HG03025 (cell line): ENCODE data around the gene ROBO1.

Experiments used
- ATAC-seq: cut with Tn5 transposase; IDR thresholded peaks from one replicate; pipeline ENCODE4 v1.9.1; 2021; ENCODE audit warnings: mild to moderate bottlenecking, moderate library complexity; ENCODE audit not compliant: unreplicated experiment, low FRiP score

ROBO1 gene

DNA sequence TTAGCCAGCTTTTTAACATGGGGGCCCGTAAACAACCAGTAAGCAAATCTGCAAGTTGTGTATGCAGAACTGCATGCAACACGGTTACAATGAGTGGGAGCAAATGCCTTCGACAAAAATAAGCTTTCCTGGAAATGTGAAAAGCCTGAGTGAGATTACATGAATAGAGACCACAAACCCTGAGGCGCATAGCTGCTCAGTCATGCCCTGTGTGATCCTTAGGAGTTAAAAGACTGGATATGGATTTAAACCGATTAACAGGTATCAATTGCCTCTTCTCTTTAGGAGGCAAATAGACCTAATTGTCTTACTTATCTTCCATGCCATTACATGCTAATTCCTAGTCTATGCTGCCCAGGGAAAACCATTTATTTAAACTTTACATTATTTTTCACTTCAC is 810.3 kb downstream of the ROBO1 start:
- ATAC-seq: no peak

DNA sequence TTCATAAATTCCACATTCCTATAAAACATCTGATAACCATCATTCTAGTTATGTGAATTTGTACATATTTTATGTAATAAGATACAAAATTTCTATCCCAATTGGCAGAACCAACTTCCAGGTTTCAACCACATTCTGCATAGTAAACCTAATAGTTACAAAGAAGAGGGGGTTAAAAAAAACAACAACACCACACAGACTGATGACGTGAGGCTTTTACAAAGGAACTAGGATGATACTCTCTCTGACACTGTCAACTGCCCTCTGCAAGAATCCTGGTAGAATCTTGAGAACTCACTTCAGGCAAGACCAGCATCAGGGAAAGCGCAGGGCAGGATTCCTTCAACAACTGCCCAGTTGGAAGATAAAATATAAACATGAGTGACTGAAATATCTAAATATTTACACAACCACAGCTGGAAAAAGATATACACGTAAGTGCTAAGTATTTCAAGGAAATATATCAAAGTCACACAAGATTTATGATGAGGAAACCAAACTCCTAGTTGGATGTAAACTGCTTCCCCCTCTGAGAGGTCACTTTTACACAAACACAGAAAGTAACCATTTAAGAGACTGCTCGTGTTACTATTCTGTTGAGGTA is 816.4 kb downstream of the ROBO1 start:
- ATAC-seq: no peak

DNA sequence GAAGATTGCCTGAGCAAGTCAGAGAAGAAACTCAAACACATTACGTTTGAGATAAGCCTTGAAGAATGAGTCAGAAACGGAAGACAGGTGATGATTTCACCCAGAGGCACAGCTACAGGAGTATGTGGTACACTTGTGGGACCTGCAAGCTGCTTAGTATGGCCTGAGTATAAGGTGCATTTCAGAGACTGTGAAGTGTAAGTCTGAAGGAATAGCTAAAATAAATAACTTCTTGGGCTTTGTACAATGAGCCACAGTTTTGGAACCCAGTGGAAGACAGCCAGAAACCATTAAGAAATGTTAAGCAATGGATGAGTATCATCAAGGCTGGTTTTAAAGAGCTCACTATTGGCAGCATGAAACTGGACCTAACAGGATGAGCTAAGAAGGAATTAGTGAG is 826.2 kb downstream of the ROBO1 start:
- no peak for ATAC-seq

DNA sequence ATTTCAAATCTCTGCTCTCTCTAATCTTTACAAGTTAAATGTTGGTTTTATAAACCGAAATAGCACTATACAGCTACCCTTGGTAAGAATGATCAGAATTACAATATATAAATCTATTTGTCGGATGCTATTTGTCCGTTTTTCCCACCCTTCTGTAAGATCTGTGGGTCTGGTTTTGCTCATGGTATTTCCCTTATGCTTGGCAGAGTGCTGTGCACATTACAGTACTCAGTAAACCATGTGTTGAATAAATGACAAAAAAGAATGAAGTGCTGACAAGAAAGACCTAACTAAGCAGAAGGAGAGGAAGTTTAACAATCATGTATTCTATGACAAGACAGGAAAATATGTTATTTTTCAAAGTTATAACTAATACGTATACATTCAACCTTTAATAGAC is 827.2 kb downstream of the ROBO1 start:
- ATAC-seq: no peak

DNA sequence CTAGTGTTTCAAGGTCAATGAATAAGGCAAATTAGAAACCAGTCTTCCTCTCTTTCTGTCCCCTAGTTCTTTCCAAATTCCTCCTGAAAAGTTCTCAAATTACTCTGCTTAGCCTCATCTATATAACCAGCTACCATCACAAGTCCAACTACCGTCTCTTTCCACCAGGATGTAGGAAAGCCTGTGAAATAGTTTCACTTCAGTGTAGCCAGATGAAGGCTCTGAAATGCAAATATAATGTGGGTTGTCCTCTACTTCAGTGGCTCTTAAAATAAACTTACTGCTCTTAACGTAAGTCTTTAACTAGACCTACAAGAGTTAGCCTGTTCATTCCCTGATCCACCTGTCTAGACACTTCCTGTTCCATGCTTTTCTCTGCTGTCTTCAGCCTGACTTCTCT is 827.7 kb downstream of the ROBO1 start:
- ATAC-seq: no peak

DNA sequence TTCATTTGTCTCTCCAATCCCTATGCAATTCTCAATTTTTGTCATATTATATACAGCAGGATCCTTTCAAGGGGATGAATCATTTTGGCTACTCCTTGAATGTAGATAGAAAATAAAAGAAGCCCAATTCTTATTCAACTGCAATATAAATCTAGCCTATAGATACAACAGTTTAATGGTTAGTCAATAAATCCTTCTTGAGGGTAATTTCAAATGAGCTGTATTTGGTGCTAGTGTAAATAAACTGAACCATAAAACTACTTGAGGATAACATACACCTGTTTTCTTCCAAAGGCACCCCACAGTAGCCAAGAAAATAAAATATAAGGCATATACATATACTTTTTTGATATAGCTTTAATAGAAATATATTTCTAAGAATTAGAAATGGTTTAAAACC is 830.3 kb downstream of the ROBO1 start:
- no peak for ATAC-seq

DNA sequence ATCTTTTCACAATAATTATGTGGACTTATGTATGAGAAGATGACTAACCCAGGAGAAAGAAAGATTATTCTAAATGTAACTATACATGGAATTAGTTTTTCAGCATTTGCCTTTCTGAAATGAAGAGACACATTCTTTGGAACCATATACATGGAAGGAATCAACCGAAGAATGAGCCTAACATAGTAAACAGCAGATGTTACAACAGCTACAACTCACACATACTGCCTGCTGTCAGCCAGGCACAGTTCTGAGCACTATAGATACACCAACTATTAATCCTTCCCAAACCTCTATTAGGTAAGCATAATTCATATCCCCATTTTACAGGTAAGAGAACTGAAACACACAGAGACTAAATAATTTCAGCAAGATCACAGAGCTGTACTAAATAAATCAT is 840.0 kb downstream of the ROBO1 start:
- ATAC-seq: no peak

DNA sequence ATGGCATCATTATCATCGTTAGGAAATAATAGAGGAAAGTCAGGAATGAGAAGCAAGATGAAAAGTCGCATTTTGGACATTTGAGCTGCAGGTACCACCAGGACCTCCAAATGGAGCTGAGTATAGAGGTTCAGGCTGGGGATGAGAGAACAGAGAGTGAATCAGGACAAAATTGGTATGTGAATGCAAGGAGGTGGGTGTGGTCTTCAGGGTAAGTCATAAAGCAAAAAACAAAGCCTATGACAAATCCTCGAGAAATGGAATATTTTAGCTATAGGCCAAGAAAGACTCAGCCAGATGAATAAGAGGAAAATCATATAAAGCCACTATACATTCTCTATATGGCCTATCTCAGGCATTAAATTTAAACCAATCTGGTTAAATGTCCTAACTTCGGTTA is 841.3 kb downstream of the ROBO1 start:
- no peak for ATAC-seq

DNA sequence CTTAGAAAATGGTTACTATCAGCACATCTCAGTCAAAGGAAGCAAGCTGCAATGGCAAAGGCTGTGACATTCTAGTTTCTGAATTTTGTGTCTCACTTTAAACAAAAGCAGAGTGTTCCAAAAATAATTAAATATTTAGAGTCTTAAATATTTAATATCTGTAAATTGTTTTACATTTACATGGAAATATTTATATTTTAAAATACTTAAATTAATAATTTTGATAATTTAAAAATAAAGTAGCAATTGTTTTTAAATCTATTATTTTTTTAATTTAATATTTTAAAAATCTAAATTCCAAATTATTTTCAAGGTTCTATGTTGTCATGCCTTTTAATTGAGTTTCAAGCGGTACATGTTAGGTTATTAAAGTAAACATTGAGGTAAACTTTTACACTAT is 843.1 kb downstream of the ROBO1 start:
- ATAC-seq: no peak

DNA sequence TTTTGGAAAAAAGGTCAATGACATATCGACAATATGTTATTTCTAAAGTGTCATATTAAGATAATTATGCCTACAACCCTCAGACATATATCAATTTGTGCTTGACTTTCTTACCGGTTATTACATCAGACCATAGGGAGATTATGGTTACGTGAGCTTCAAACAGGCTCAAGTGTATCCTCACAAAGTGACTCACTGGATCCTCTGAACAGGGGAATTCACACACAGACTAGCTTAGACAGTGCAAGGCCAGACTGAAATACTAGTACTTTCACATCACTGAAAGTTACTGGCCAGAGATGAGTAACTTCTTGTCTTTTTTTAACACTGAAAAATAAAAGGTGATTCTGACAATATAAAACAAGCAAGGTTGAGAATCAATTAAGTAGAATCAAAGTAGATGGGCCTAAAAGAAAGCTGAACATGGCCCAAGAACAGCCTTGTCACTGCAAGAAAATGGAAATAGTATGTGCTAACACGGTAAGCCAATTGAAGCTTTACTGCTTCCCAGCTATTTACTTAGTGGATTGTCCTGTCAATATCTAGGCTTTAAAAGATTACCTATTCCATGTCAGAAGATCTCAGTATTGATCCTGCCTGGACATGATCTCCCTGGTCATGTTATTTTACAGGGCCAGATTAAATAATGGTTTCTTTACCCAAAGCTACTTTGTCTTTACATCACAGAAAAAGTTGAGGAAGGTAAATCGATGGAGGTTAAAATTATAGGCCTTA is 848.6 kb downstream of the ROBO1 start:
- ATAC-seq: no peak

DNA sequence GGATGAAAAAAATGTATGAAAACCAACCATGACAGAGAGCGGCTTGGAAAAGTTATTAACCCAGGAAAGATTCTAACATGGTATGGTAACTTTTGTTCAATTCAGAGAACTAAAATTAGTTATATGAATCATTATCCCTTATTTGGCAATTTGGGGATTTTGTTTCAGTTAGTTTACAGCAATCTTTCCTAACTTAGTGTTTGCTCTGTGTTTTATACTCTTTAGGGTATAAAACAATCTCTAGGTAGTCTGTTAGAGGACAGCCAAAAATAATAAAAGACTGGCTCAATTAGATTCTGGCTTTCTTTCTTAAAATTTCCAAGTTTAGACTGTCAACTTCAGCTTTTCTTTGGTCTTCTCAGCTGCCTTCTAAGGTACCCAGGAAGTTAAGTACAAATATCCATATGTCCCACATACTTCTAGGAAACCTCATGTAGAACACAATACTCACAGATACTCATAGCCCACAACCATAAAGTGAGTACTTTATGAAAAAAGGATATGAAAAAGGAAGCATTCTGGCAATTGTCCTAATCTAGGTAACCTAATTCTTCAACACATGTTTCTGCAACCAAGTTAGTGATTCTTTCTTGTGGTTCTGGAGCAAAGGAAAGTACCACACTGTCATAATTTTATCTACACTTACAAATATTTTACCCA is 849.3 kb downstream of the ROBO1 start:
- ATAC-seq: no peak

DNA sequence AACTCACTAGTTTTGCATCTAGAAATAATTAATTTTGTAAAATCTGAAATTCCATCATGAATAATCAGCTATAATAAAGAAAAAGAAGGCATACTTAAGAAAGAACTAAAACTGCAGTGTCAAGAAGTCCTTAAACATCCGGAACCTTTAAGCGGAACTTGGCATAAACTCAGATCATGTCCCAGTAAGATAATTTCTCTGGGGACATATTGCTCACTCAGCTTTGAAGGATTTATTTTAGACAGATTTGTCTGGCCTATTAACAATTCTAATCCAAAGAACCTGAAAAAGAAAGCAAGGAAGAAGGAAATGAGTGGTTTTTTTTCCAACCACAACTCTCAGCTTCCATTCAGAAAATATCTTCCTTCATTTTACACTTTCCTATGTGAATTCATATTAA is 850.3 kb downstream of the ROBO1 start:
- no peak for ATAC-seq

DNA sequence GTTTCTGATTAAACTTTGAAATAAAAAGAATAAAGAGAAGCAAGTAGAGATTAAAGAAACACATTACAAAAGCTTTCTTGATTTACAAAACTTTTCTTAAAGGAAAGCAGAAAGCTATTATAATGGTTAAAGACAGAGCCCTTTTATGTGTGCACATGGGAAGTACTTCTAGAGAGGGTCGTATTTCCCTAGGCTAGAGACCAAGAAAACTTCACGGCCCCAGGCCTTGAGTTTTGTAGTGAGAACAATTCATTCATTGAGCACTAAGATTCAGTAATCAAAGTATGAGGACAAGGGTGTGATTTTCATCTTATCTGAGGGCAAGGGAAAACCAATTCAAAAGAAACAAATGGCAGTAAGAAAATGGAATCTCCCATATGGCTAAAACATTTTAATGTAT is 854.1 kb downstream of the ROBO1 start:
- ATAC-seq: no peak

DNA sequence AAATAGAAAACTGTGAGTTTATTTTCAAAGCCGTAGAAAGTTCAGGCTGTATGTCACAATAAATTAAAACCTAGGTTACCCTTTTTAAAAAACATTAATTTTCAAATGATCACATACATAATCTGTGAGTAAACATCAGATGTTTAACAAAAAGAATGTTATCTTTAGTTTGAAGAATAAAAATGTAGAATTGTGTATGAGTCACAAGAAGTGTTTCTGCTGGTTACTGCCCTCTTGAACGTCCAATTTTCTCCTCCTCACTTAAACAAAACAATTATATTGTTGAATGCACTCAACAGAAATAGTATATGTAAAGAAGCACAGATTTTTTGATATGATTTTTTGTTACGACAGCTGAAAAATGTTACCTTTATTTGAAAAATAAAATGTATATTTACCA is 855.1 kb downstream of the ROBO1 start:
- no peak for ATAC-seq

DNA sequence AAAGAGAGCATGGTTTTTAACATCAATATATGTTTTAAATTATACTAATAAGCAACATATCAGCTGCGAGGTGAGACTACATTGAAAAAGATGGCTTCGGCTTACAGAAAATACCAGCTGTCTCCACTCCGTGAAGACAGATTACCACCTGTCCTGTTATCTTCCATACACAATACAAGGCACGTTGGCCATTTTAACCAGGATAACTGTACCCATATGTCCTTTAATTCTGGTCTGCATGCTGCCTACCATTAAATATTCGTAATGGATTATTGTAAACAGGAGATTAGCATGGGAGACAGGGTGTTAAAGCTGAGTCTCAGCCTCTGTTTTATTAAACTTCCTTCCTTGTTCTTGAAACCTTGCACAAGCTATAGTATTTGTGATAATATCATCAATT is 855.5 kb downstream of the ROBO1 start:
- ATAC-seq: no peak

DNA sequence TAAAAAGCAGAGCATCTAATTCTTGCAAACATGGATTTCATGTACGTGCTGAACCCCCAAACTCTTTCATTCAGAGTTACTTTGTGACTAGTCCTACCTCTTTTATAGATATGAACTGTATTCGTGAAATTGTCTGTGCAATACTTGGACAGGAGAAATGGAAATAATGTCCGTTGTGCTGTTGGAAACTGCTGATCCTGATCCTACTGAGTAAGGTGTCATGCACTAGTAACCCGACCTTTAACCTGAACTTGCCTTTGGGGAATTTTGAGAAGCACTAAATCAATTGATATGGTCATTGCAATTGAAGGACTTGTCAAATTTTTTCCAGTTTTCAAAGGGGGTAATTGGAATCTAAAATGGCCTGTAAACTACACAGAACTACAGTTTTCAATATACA is 856.4 kb downstream of the ROBO1 start:
- ATAC-seq: no peak

DNA sequence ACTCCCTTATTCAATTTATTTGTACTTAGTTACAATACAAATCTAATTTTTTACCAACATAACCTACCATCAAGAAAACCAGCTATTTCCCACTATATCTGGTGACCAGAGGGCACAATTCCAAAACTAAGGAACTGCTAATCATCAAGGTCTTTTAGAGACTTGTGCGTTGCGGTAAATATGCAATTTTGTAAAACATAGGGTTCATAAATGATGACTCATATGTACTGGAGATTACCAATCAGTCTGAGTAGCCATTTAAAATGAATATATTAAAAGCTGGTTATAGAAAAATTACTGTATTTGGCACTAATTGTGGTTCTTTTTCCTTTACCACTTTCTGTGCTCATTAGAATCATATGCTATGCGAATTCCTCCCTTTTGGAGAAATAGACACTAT is 859.6 kb downstream of the ROBO1 start:
- no peak for ATAC-seq

DNA sequence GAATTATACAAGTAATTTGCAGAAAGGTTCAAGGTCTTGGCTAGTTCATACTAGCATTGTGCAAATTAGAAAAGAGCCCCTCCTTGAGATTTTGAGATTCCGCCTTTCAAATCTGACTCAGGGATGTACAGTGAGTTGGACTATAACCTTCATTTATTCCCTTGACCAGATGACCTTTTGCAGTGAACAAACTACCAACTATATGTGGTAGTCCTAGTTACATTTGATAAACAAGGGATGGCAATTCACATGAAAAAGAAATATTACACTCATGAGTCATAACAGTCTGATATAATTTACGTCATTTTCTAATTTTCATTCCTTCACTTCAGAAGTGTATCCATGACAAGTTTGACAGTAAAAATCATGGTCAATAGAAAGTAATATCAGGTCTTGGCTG is 860.4 kb downstream of the ROBO1 start:
- ATAC-seq: no peak

DNA sequence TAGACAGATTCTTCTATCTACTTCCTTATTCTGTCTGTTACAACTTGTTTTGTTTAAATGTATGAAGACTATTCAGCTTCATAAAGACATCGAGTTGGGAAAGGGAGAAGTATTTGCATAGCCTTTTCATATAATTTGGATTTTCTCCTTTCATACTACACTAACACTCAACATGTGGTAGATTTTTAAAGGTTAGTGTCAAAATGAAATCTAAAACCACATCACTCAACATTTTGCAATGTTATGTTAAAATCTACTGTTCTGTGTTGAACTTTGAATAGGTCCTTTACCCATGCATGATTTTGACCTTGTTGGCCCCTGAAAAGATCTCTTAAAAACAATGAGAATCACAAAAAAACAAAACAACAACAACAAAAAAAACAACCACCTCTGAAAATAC is 860.9 kb downstream of the ROBO1 start:
- ATAC-seq: no peak

DNA sequence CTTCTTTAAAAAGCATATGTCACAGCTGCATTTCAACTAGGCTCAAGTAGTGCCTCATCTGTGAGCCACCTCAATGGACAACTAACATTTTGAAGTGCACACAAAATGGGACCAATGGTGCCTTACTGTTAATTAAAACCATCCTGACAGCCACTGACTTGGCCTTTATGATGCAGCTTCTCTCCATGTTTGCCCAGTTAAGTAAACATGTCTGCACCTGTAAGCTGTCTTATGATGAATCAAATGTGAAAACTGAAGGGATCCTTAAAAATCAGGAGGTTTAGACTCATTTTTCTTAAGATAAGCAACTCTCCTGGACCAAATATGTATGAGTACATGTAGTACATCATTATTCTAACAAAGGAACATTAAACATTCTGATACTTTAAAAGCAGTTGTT is 861.6 kb downstream of the ROBO1 start:
- ATAC-seq: no peak

DNA sequence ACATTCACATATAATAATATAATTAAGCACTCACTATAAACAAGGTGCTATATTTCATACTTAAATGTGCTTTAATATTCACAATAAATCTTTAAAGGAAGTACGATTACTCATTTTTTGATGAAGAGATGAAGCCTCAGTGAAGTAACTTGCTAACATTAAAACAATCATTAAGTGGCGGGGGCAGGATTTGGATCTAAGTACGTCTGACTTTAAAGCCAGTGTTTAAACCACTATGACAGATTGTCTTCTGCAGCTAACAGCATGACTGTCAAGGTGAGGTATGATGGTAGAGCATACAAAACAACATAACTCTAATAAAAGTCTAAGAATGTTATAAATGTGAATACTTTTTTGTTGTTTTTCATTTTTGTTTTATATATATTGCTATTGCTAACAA is 862.1 kb downstream of the ROBO1 start:
- no peak for ATAC-seq

DNA sequence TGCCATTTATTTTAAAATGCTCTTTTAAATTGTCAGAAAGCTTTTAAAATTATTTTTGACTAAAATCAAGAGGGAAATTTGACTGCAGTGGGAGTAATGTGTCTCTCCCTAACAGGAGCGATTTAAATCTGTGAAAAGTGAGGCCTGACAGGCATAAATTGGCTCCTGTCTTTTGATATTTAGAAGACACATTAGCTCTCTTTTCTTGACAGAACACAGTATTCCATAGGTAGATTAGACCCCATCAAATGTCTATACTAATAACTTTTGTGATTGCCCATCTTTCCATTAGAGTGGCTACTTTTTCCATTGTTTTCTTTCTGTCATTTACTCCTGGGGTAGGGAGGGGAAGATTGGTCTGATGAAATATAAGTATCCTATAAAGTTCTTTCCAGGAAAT is 866.3 kb downstream of the ROBO1 start:
- no peak for ATAC-seq
